Measurements from ENCODE around the gene SUSD3.

Gene SUSD3

GRCh38 chr9:93023521-93023815 is 35.0 kb upstream of the SUSD3 start:
- no peak overlapping the region for H3K4me3 ChIP-seq (ENCODE audit: low read depth, low read length)
- TF ChIP-seq CTCF (IDR thresholded peaks at IDR 0.05; ENCODE audit: borderline replicate concordance, insufficient read depth, low read depth, low read length), result no peak

GRCh38 chr9:93024646-93024910 is 33.9 kb upstream of the SUSD3 start:
- TF ChIP-seq CTCF (IDR thresholded peaks at IDR 0.05; ENCODE audit: borderline replicate concordance, insufficient read depth, low read depth, low read length), result no peak
- H3K4me3 ChIP-seq (ENCODE audit: low read depth, low read length), result no peak overlapping the region

GRCh38 chr9:93024986-93025630 is 33.4 kb upstream of the SUSD3 start:
- no peak for TF ChIP-seq CTCF (IDR thresholded peaks at IDR 0.05; ENCODE audit: borderline replicate concordance, insufficient read depth, low read depth, low read length)
- H3K4me3 ChIP-seq (ENCODE audit: low read depth, low read length), result no peak overlapping the region

- TF ChIP-seq CTCF (IDR thresholded peaks at IDR 0.05; ENCODE audit: borderline replicate concordance, insufficient read depth, low read depth, low read length), result no peak
- no peak overlapping the region for H3K4me3 ChIP-seq (ENCODE audit: low read depth, low read length)
Measured at GRCh38 chr9:93025736-93026135, 32.8 kb upstream of the SUSD3 start.

GRCh38 chr9:93026640-93027039 is 31.9 kb upstream of the SUSD3 start:
- no peak overlapping the region for H3K4me3 ChIP-seq (ENCODE audit: low read depth, low read length)
- TF ChIP-seq CTCF (IDR thresholded peaks at IDR 0.05; ENCODE audit: borderline replicate concordance, insufficient read depth, low read depth, low read length), result no peak

- no peak for TF ChIP-seq CTCF (IDR thresholded peaks at IDR 0.05; ENCODE audit: borderline replicate concordance, insufficient read depth, low read depth, low read length)
- no peak overlapping the region for H3K4me3 ChIP-seq (ENCODE audit: low read depth, low read length)
Measured at GRCh38 chr9:93027750-93028149, 30.8 kb upstream of the SUSD3 start.

GRCh38 chr9:93028448-93029006 is 30.0 kb upstream of the SUSD3 start:
- H3K4me3 ChIP-seq (ENCODE audit: low read depth, low read length), result no peak overlapping the region
- TF ChIP-seq CTCF (IDR thresholded peaks at IDR 0.05; ENCODE audit: borderline replicate concordance, insufficient read depth, low read depth, low read length), result no peak

All from GM12875 (cell line).